GM12878 (cell line): ENCODE measurements around the gene MBTPS2. TPM values are rescaled to one million over a fixed set of nuclear protein-coding genes. Genes with fewer than 3 reads are reported as not detected.

Experiments used
- ATAC-seq: fragments of 200-7000 bp; cut with Tn5 transposase; 3 replicates; pipeline ENCODE4 v1.9.1; 2020; ENCODE audit warnings: mild to moderate bottlenecking, moderate library complexity
- BruUV-seq: library from RNA; stranded (reverse); fragments of 400-500 nt; replicated peaks from 2 replicates; lab custom pipeline; 2021; lab: Mats Ljungman, UMichigan
- CTCF ChIA-PET: fragments of 300-600 bp; sonication (Branson Sonifier 250); formaldehyde crosslinking; extraction: SDS; loops from one replicate; lab custom pipeline; 2021; ENCODE audit warnings: inconsistent platforms; lab: Yijun Ruan, JAX
- POLR2A ChIA-PET: fragments of 350-600 bp; formaldehyde crosslinking; extraction: SDS; loops from one replicate; lab custom pipeline; 2021; ENCODE audit warnings: inconsistent platforms; lab: Charles Lee
- RAD21 ChIA-PET: fragments of 300-600 bp; sonication (Branson Sonifier 250); formaldehyde crosslinking; loops from one replicate; lab custom pipeline; 2023; ENCODE audit warnings: antibody characterized with exemption; ENCODE audit not compliant: unreplicated experiment; lab: Charles Lee
- SMC1A ChIA-PET: fragments of 300-600 bp; sonication (Branson Sonifier 250); formaldehyde crosslinking; loops from one replicate; lab custom pipeline; 2023; ENCODE audit not compliant: unreplicated experiment, uncharacterized antibody; lab: Charles Lee
- DNase-seq: peaks from one replicate; pipeline ENCODE4 v3.0.0-alpha.2; 2011; ENCODE audit warnings: low read depth, low spot score
- FAIRE-seq: peaks from 3 replicates; lab custom pipeline; 2011; peaks lifted over from hg19 to GRCh38; lab: Jason Lieb, UNC
- H2AFZ ChIP-seq: 2 replicates; pipeline ENCODE4 v1.6.0; 2011; ENCODE audit warnings: low read depth, low read length, control low read depth; ENCODE audit not compliant: control insufficient read depth
- H3K27ac ChIP-seq: 2 replicates; pipeline ENCODE4 v1.5.1; 2011; ENCODE audit warnings: control low read depth; ENCODE audit not compliant: control insufficient read depth, insufficient read depth
- H3K27me3 ChIP-seq, 2 experiments: replicated peaks in 1 of 2; 2 replicates each; pipeline versions ENCODE4 v1.6.0 to v1.6.1; 2011; ENCODE audit warnings: low read length in 1 of 2; ENCODE audit not compliant: control insufficient read depth in 2 of 2, insufficient read depth in 2 of 2
- H3K36me3 ChIP-seq, 2 experiments: 2 replicates each; pipeline ENCODE4 v1.5.1; 2011; ENCODE audit warnings: low read length in 1 of 2; ENCODE audit not compliant: control insufficient read depth in 2 of 2, insufficient read depth in 2 of 2
- H3K4me1 ChIP-seq: 2 replicates; pipeline ENCODE4 v1.6.1; 2011; ENCODE audit warnings: mild to moderate bottlenecking, low read length, moderate library complexity, mixed read lengths; ENCODE audit not compliant: control insufficient read depth, insufficient read depth
- H3K4me2 ChIP-seq: 2 replicates; pipeline ENCODE4 v1.6.0; 2011; ENCODE audit warnings: control low read depth; ENCODE audit not compliant: control insufficient read depth, insufficient read depth
- H3K4me3 ChIP-seq: fragments of 200-600 bp; sonication (generic); 2 replicates; pipeline ENCODE4 v1.5.1; 2016
- H3K79me2 ChIP-seq: 2 replicates; pipeline ENCODE4 v1.6.0; 2011; ENCODE audit warnings: low read length; ENCODE audit not compliant: control insufficient read depth, insufficient read depth
- H3K9ac ChIP-seq: 2 replicates; pipeline ENCODE4 v1.8.0; 2011; ENCODE audit warnings: low read length, control low read depth, mixed read lengths; ENCODE audit not compliant: control insufficient read depth, insufficient read depth
- H3K9me3 ChIP-seq: replicated peaks from 3 replicates; pipeline ENCODE4 v1.5.1; 2011; ENCODE audit warnings: mild to moderate bottlenecking, low read length; ENCODE audit not compliant: control insufficient read depth, insufficient read depth
- H4K20me1 ChIP-seq: 2 replicates; pipeline ENCODE4 v1.6.0; 2011; ENCODE audit not compliant: control insufficient read depth, insufficient read depth
- BHLHE40 ChIP-seq, 2 experiments: fragments of 450-650 bp in 1 of 2; IDR thresholded peaks; 2 replicates each; pipeline ENCODE4 v1.6.1; 2011 to 2017; ENCODE audit warnings: low read depth in 2 of 2, borderline replicate concordance in 1 of 2, improper control_type of control experiment in 1 of 2, low read length in 1 of 2, mild to moderate bottlenecking in 1 of 2
- CHD2 ChIP-seq: IDR thresholded peaks from 2 replicates; pipeline ENCODE4 v1.6.1; 2011; ENCODE audit warnings: low read depth, low read length, improper control_type of control experiment, borderline replicate concordance
- EED ChIP-seq: sonication (generic); IDR thresholded peaks from 2 replicates; pipeline ENCODE4 v1.6.1; 2016; ENCODE audit warnings: antibody characterized with exemption, low read depth
- HDAC6 ChIP-seq: fragments of 200-600 bp; sonication (generic); IDR thresholded peaks from one replicate; pipeline ENCODE4 v1.8.0; 2017; ENCODE audit warnings: antibody characterized with exemption; ENCODE audit not compliant: unreplicated experiment
- IKZF1 ChIP-seq: fragments of 450-650 bp; conservative IDR thresholded peaks from 2 replicates; pipeline ENCODE4 v1.6.1; 2017; ENCODE audit warnings: antibody characterized with exemption, mild to moderate bottlenecking
- IRF4 ChIP-seq: IDR thresholded peaks from 2 replicates; pipeline ENCODE4 v1.6.1; 2011; ENCODE audit warnings: low read depth, low read length
- KLF5 ChIP-seq: fragments of 450-650 bp; IDR thresholded peaks from 2 replicates; pipeline ENCODE4 v1.6.1; 2014; ENCODE audit warnings: mild to moderate bottlenecking; ENCODE audit not compliant: partially characterized antibody
- MAX ChIP-seq: IDR thresholded peaks from 2 replicates; pipeline ENCODE4 v1.6.1; 2012; ENCODE audit warnings: low read depth, low read length, improper control_type of control experiment
- MTA2 ChIP-seq: fragments of 450-650 bp; IDR thresholded peaks from 2 replicates; pipeline ENCODE4 v1.6.1; 2016; ENCODE audit warnings: low read depth, mild to moderate bottlenecking, moderate library complexity
- MYC ChIP-seq: IDR thresholded peaks from 2 replicates; pipeline ENCODE4 v1.6.1; 2011; ENCODE audit warnings: mild to moderate bottlenecking, low read length, moderate library complexity, inconsistent platforms; ENCODE audit not compliant: insufficient read depth, insufficient replicate concordance, insufficient read length, severe bottlenecking
- NFIC ChIP-seq: IDR thresholded peaks from 2 replicates; pipeline ENCODE4 v1.6.1; 2012; ENCODE audit warnings: low read depth, mild to moderate bottlenecking, inconsistent platforms, low read length, moderate library complexity
- RAD51 ChIP-seq: fragments of 450-650 bp; IDR thresholded peaks from 2 replicates; pipeline ENCODE4 v1.6.1; 2016; ENCODE audit warnings: moderate library complexity, mild to moderate bottlenecking, inconsistent platforms
- ZBED1 ChIP-seq: IDR thresholded peaks from 2 replicates; pipeline ENCODE4 v1.6.1; 2016; ENCODE audit warnings: borderline replicate concordance
- WGBS: methylation state at CpG from one replicate; pipeline ENCODE4 v1.1.6; 2016; ENCODE audit warnings: low lambda C conversion rate; ENCODE audit not compliant: insufficient replicate concordance, insufficient coverage; ENCODE audit errors: missing lambda C conversion rate; 5-methylcytosine and 5-hydroxymethylcytosine counted together
- in situ Hi-C: fragments of 300-500 bp; cut with MboI; formaldehyde crosslinking; loops from 9 replicates; pipeline ENCODE4 v1.14.3; 2018; ENCODE audit warnings: mixed read lengths
- intact Hi-C: fragments of 100-400 bp; cut with micrococcal nuclease; formaldehyde crosslinking; loops from one replicate; pipeline ENCODE4 v1.14.2; 2022; ENCODE audit not compliant: unreplicated experiment
- polyA plus RNA-seq, 11 experiments: library from polyadenylated mRNA; depleted of rRNA in 4 of 11; unstranded in 6 of 11; stranded (reverse) in 5 of 11; fragments of >200 nt; fragmentation: Nextera tagmentation in 4 of 11; fragmentation: Illumina TruSeq in 1 of 11; extraction: Ambion mirVana in 4 of 11; extraction: Trizol in 1 of 11; gene quantifications; 1 replicate in 1 of 11; 2 replicates in 10 of 11; pipeline versions ENCODE4 v1.2.1 to v1.2.3, GENCODE V29; 2011 to 2016; ENCODE audit warnings: inconsistent platforms in 2 of 11, missing spikeins in 2 of 11, low read depth in 1 of 11
- total RNA-seq, 4 experiments: library from RNA; depleted of rRNA in 3 of 4; stranded (reverse); fragments of >200 nt in 3 of 4; fragmentation: Illumina TruSeq in 1 of 4; extraction: Trizol in 1 of 4; gene quantifications; 2 replicates each; pipeline versions ENCODE4 v1.2.1 to v1.2.3, GENCODE V29; 2013 to 2021
- TF ChIP-seq, protein P1 (sequence below): IDR thresholded peaks from 2 replicates; pipeline ENCODE4 v1.6.1; 2011; ENCODE audit warnings: borderline replicate concordance, low read depth, mild to moderate bottlenecking, moderate library complexity, mixed read lengths, low read length; ENCODE audit not compliant: insufficient read depth; ENCODE audit errors: extremely low read length
- TF ChIP-seq, protein P2 (sequence below): fragments of 450-650 bp; IDR thresholded peaks from 2 replicates; pipeline ENCODE4 v1.6.1; 2017; ENCODE audit warnings: low read depth, mild to moderate bottlenecking, moderate library complexity
- TF ChIP-seq, protein P3 (sequence below): IDR thresholded peaks from 2 replicates; pipeline ENCODE4 v1.6.1; 2012; ENCODE audit warnings: low read depth, low read length, improper control_type of control experiment

Gene MBTPS2
- total and polyA plus RNA-seq, 10 of the 15 experiments (the other 5 are each of a cell fraction or from before 2014, with no cell fraction given), result 2.6 to 11.0 (median 8.0) TPM

- TF ChIP-seq, protein P1, sequence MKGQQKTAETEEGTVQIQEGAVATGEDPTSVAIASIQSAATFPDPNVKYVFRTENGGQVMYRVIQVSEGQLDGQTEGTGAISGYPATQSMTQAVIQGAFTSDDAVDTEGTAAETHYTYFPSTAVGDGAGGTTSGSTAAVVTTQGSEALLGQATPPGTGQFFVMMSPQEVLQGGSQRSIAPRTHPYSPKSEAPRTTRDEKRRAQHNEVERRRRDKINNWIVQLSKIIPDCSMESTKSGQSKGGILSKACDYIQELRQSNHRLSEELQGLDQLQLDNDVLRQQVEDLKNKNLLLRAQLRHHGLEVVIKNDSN, result no peak
- TF ChIP-seq, all 136 proteins: peak for 0
These were observed 25.6 kb upstream of the MBTPS2 start (continued) for GRCh38 chrX:21813612-21814368.

GRCh38 chrX:21816136-21816535 lies 23.3 kb upstream of the MBTPS2 start:
- Histone ChIP-seq H3K36me3 (no peaks in the 10 kb centered on the region), H3K9ac (no peak overlapping the region), H3K79me2 (no peaks in the 10 kb centered on the region), H3K9me3 (no peaks in the 10 kb centered on the region), H3K27ac (no peak overlapping the region), H4K20me1 (no peaks in the 10 kb centered on the region), H3K4me1 (no peaks in the 10 kb centered on the region), H3K4me2 (no peak overlapping the region), H2AFZ (no peak overlapping the region), H3K27me3 (no peaks in the 10 kb centered on the region), H3K4me3 (no peak overlapping the region)
- WGBS, result 46% methylated on average over 5 of the region's 5 CpGs
- intact Hi-C loops, result no loop called here
- ChIA-PET SMC1A (no interaction called here), CTCF (no interaction called here), RAD21 (no interaction called here), POLR2A (no interaction called here)
- ATAC-seq, result no peak
- no peak for FAIRE-seq
- no peak for DNase-seq
- no TSS peak for BruUV-seq
- in situ Hi-C loops, result no loop called here
- TF ChIP-seq, protein P2, sequence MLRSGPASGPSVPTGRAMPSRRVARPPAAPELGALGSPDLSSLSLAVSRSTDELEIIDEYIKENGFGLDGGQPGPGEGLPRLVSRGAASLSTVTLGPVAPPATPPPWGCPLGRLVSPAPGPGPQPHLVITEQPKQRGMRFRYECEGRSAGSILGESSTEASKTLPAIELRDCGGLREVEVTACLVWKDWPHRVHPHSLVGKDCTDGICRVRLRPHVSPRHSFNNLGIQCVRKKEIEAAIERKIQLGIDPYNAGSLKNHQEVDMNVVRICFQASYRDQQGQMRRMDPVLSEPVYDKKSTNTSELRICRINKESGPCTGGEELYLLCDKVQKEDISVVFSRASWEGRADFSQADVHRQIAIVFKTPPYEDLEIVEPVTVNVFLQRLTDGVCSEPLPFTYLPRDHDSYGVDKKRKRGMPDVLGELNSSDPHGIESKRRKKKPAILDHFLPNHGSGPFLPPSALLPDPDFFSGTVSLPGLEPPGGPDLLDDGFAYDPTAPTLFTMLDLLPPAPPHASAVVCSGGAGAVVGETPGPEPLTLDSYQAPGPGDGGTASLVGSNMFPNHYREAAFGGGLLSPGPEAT, result no peak
- TF ChIP-seq, protein P1, result no peak
- TF ChIP-seq BHLHE40 (IDR thresholded peaks at IDR 0.05; ENCODE audit: borderline replicate concordance in 1 of 2, low read depth in 2 of 2, low read length in 1 of 2) (no peak), MTA2 (no peak), ZBED1 (no peak), RAD51 (no peak), KLF5 (no peak), IRF4 (no peak), EED (no peak), MAX (no peak), NFIC (no peak), HDAC6 (no peak), CHD2 (no peak), IKZF1 (no peak), MYC (no peak)
- TF ChIP-seq, protein P3, sequence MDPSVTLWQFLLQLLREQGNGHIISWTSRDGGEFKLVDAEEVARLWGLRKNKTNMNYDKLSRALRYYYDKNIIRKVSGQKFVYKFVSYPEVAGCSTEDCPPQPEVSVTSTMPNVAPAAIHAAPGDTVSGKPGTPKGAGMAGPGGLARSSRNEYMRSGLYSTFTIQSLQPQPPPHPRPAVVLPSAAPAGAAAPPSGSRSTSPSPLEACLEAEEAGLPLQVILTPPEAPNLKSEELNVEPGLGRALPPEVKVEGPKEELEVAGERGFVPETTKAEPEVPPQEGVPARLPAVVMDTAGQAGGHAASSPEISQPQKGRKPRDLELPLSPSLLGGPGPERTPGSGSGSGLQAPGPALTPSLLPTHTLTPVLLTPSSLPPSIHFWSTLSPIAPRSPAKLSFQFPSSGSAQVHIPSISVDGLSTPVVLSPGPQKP, result no peak
